NB4 (cell line): ENCODE results near the gene CXCL13.

ENCODE experiments used
- CTCF ChIP-seq: IDR thresholded peaks from one replicate; pipeline ENCODE4 v1.5.1; 2012; ENCODE audit warnings: low read depth, low read length
- POLR2A ChIP-seq: IDR thresholded peaks from 2 replicates; pipeline ENCODE4 v1.6.1; 2011; ENCODE audit warnings: mild to moderate bottlenecking; ENCODE audit not compliant: insufficient read length; ENCODE audit errors: extremely low read depth

DNA sequence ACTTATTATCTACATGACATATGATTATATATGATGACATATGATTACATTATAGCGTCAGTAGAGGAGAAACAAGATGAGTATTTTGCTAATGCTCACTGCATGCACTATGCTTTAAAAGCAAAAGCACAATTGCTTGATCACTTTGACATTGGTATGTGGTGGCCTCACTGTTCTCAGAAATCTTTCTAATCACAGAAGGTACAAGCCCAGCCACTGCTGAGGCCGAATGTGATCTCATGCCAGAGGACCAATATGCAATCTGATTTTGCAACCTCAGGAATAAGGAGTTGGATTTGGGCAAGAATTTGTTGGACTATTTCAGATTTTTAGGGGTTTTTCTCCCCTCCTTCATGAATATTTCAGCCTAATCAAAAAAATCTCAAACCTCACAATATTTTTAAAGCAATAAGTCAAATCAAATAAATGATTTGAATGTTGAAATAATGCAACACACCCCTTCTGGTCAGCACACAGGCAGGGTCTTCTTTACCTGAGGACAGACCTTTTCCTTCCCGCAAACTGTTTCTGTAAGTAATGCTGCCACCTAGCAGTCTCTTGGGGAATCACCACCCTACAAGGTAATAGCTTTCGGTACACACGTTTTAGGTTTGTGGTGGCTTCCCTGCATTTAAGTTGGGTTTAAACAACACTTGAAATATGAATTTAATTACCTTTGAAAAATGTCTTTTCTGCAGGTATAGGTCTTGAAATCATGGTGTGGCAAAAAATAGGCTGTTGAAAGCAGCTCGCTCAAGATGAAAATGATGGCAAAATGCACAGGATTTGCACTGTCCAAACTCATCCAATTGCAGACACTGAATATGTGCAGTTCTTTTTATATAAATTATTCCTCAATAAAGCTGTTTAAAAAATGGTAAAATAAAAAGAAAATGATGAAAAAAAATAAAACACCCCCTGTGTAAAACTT lies 4.8 kb upstream of the CXCL13 start:
- TF ChIP-seq POLR2A (no peak), CTCF (peak; percentile 73)
